Measurements from ENCODE around the gene RASAL2. TPM values are rescaled to one million over a fixed set of nuclear protein-coding genes. Genes with fewer than 3 reads are reported as not detected.

The RASAL2 gene
- total RNA-seq, 3 donors from 2014 or later: 13.0 to 17.5 (median 14.2) TPM

DNA sequence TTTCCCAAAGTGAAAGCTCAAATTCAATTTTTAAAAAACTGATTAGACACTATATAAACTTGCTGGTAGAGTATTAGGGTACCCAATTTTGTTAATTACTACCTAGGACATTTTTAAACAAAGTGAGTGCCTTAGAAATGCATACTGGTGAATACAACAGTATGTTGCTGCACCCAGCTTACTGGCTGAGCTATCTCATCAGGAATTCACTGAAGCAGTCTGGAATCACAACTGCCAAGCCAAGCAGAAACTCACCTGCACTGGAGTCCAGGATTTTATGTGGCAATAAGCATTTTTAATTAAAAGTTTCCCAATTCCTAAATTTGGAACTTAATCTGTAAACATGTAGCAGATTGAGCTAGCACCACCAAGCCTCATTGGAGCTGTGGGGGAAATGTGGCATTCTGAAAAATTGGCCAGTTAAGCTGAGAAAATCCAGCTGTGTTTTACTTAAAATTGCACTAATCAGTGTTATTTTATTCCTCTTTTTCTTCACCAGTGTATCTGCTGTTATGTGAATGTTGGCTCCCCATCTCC is 341.1 kb downstream of the RASAL2 start:
- Histone ChIP-seq H3K4me1 (ENCODE audit: low read depth) (no peaks in the 10 kb centered on the region), H3K36me3 (ENCODE audit: low read depth) (no peaks in the 10 kb centered on the region), H3K9me3 (no peaks in the 10 kb centered on the region), H3K4me3 (no peak overlapping the region)
- intact Hi-C loops (cut with DNase I, micrococcal nuclease): no loop called here
- ATAC-seq (no peak), DNase-seq (no peak)
- TF ChIP-seq, protein P1, sequence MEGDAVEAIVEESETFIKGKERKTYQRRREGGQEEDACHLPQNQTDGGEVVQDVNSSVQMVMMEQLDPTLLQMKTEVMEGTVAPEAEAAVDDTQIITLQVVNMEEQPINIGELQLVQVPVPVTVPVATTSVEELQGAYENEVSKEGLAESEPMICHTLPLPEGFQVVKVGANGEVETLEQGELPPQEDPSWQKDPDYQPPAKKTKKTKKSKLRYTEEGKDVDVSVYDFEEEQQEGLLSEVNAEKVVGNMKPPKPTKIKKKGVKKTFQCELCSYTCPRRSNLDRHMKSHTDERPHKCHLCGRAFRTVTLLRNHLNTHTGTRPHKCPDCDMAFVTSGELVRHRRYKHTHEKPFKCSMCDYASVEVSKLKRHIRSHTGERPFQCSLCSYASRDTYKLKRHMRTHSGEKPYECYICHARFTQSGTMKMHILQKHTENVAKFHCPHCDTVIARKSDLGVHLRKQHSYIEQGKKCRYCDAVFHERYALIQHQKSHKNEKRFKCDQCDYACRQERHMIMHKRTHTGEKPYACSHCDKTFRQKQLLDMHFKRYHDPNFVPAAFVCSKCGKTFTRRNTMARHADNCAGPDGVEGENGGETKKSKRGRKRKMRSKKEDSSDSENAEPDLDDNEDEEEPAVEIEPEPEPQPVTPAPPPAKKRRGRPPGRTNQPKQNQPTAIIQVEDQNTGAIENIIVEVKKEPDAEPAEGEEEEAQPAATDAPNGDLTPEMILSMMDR (IDR thresholded peaks at IDR 0.05): no peak

DNA sequence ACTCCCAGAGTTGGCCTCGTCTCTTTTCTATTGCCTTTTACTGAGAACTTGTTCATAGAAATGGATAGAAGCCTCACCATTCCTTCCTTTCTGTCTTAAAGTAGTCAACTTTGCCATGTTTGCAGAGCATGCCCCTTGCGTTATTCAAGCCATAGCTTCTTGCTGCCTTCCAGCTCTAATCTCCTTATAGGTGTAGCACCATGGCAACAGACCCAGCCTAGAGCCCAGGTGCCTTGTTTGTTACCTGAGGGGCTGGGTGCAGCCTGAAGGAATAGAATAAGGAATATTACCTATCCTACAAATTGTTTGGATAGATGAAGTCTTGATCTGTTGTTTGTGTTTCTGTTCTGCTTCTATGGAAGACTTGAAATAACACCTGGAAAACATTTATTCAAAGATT is 343.0 kb downstream of the RASAL2 start:
- DNase-seq: no peak
- intact Hi-C loops (cut with DNase I, micrococcal nuclease): no loop called here
- H3K36me3 ChIP-seq (ENCODE audit: low read depth): no peaks in the 10 kb centered on the region

DNA sequence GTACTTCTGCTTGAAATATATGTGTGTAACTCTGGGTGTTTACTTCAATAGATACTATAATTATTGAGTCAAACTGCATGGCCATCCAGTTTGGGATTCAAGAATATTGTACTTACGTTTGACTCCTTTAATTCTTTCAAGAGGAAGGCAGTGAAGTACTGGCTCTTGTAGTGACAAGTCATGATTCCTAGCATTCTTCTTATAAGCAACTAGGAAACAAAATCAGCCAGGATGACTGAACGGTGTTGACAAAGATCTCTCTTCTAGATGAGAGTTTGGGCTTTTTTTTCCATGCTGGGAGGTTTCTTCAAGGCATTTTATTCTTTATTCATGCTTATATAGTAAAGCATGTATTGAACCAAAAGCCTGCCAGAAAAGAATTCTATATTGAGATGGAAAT is 344.5 kb downstream of the RASAL2 start:
- no peaks in the 10 kb centered on the region for H3K9me3 ChIP-seq
- TF ChIP-seq, protein P1 (IDR thresholded peaks at IDR 0.05): no peak
- H3K4me1 ChIP-seq (ENCODE audit: low read depth): no peaks in the 10 kb centered on the region
- no peaks in the 10 kb centered on the region for H3K36me3 ChIP-seq (ENCODE audit: low read depth)
- no peak overlapping the region for H3K4me3 ChIP-seq
- intact Hi-C loops (cut with DNase I, micrococcal nuclease): no loop called here
- no peak for DNase-seq
- ATAC-seq: no peak

More for the DNA sequence above, 343.0 kb downstream of the RASAL2 start:
- TF ChIP-seq, protein P1 (IDR thresholded peaks at IDR 0.05): no peak
- Histone ChIP-seq H3K9me3 (no peaks in the 10 kb centered on the region), H3K4me3 (no peak overlapping the region), H3K4me1 (ENCODE audit: low read depth) (no peaks in the 10 kb centered on the region)
- no peak for ATAC-seq

DNA sequence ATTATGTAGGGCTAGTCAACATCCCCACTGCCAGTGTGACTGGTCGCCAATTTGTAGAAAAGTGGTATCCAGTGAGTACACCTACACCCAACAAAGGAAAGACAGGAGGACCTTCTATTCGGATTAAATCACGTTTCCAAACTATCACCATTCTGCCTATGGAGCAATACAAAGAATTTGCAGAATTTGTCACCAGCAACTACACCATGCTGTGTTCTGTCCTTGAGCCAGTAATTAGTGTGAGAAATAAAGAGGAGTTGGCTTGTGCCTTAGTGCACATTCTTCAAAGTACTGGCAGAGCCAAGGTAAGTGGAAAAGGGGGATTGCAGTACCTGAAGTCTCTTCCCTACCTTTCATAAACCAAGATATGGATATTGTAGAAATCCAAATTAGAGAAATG is 349.0 kb downstream of the RASAL2 start:
- intact Hi-C loops (cut with DNase I, micrococcal nuclease): no loop called here
- DNase-seq (no peak), ATAC-seq (no peak)
- Histone ChIP-seq H3K4me3 (no peak overlapping the region), H3K36me3 (ENCODE audit: low read depth) (no peaks in the 10 kb centered on the region), H3K9me3 (no peaks in the 10 kb centered on the region), H3K4me1 (ENCODE audit: low read depth) (no peaks in the 10 kb centered on the region)
- TF ChIP-seq, protein P1 (IDR thresholded peaks at IDR 0.05): no peak

DNA sequence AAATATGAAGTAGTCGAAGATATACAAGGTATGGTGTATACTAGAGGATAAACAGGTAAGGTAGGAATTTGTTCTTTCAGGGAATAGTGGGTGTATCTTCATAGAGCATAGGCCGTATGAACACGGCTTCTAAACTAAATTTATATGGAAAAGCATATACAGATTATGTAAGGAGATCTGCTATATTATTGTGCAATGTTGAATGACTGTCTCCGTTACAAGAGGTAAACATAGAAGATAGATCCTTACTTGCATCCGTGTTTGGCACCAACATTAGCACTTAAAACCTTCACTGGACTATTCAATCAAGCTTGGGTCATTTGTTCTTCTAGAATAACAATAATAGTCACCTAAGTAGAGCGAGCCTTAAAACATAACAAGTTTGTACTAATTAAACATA is 357.0 kb downstream of the RASAL2 start:
- ATAC-seq (no peak), DNase-seq (no peak)
- no peaks in the 10 kb centered on the region for H3K4me1 ChIP-seq (ENCODE audit: low read depth)

More for the DNA sequence above, 357.0 kb downstream of the RASAL2 start:
- Histone ChIP-seq H3K36me3 (ENCODE audit: low read depth) (no peaks in the 10 kb centered on the region), H3K4me3 (no peak overlapping the region), H3K9me3 (no peaks in the 10 kb centered on the region)
- TF ChIP-seq, protein P1 (IDR thresholded peaks at IDR 0.05): no peak
- intact Hi-C loops (cut with DNase I, micrococcal nuclease): no loop called here
